ENCODE results near the gene CREBRF. TPM values are rescaled to one million over a fixed set of nuclear protein-coding genes. Genes with fewer than 3 reads are reported as not detected.

CREBRF gene
- total and polyA plus RNA-seq, 2 donors from 2014 or later: 6.1 to 49.7 TPM

DNA sequence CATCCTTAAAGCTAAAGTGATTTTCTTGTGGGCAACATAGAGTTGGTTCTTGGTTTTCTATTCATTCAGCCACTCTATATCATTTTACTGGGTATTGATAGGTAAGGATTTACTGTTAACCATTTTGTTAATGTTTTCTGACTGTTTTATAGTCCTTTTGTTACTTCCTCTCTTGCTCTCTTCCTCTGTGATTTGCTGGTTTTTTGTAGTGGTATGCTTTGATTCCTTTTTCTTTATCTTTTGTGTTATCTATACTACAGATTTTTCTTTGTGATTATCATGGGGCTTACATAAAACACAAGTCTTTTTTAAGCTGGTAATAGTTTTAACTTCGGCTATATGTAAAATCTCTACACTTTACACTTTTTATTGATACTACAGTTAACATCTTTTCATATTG lies 43.3 kb downstream of the CREBRF start:
- no peaks in the 10 kb centered on the region for H3K36me3 ChIP-seq (ENCODE audit: control insufficient read depth in 2 of 3, insufficient read depth in 3 of 3, low read length in 3 of 3)
- H3K27me3 ChIP-seq (ENCODE audit: control insufficient read depth, insufficient read depth, low read length): no peaks in the 10 kb centered on the region
- FAIRE-seq: no peak
- TF ChIP-seq, protein P1, sequence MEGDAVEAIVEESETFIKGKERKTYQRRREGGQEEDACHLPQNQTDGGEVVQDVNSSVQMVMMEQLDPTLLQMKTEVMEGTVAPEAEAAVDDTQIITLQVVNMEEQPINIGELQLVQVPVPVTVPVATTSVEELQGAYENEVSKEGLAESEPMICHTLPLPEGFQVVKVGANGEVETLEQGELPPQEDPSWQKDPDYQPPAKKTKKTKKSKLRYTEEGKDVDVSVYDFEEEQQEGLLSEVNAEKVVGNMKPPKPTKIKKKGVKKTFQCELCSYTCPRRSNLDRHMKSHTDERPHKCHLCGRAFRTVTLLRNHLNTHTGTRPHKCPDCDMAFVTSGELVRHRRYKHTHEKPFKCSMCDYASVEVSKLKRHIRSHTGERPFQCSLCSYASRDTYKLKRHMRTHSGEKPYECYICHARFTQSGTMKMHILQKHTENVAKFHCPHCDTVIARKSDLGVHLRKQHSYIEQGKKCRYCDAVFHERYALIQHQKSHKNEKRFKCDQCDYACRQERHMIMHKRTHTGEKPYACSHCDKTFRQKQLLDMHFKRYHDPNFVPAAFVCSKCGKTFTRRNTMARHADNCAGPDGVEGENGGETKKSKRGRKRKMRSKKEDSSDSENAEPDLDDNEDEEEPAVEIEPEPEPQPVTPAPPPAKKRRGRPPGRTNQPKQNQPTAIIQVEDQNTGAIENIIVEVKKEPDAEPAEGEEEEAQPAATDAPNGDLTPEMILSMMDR (IDR thresholded peaks at IDR 0.05; ENCODE audit: borderline replicate concordance, extremely low read depth, insufficient read depth): no peak
- H3K9ac ChIP-seq (ENCODE audit: low read length in 3 of 3): no peak overlapping the region
- H3K4me1 ChIP-seq (ENCODE audit: control insufficient read depth in 2 of 3, insufficient read depth in 2 of 3, low read depth in 1 of 3, low read length in 3 of 3): peaks cover 0 to 4% (median 0%) of the 10 kb centered on the region in 3 donors
- DNase-seq: no peak
- H3K4me3 ChIP-seq (ENCODE audit: low read length in 3 of 3): no peak overlapping the region
- intact Hi-C loops (cut with DNase I): no loop called here
- H3K27ac ChIP-seq (ENCODE audit: low read depth in 2 of 2, low read length in 2 of 2): no peak overlapping the region
- no peaks in the 10 kb centered on the region for H3K9me3 ChIP-seq (ENCODE audit: control insufficient read depth in 2 of 3, insufficient read depth in 1 of 3, low read length in 3 of 3)

DNA sequence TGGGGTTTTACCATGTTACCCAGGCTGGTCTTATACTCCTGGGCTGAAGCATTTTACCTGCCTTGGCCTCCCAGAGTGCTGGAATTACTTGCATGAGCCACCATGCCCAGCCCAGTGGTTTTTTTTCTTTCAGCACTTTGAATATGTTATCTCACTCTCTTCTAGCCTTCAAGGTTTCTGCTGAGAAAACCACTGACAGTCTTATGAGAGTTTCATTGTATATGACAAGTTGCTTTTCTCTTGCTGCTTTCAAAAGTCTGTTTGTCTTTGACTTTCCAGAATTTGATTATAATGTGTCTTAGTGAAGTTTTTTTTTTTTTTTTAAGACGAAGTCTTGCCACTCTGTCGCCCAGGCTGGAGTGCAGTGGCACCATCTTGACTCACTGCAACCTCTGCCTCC lies 45.1 kb downstream of the CREBRF start:
- intact Hi-C loops (cut with DNase I): no loop called here
- no peaks in the 10 kb centered on the region for H3K9me3 ChIP-seq (ENCODE audit: control insufficient read depth in 2 of 3, insufficient read depth in 1 of 3, low read length in 3 of 3)
- H3K36me3 ChIP-seq (ENCODE audit: control insufficient read depth in 2 of 3, insufficient read depth in 3 of 3, low read length in 3 of 3): no peaks in the 10 kb centered on the region
- no peak for FAIRE-seq
- no peak overlapping the region for H3K27ac ChIP-seq (ENCODE audit: low read depth in 2 of 2, low read length in 2 of 2)
- TF ChIP-seq, protein P1 (IDR thresholded peaks at IDR 0.05; ENCODE audit: borderline replicate concordance, extremely low read depth, insufficient read depth): no peak
- H3K9ac ChIP-seq (ENCODE audit: low read length in 3 of 3): no peak overlapping the region
- no peak overlapping the region for H3K4me3 ChIP-seq (ENCODE audit: low read length in 3 of 3)
- H3K4me1 ChIP-seq (ENCODE audit: control insufficient read depth in 2 of 3, insufficient read depth in 2 of 3, low read depth in 1 of 3, low read length in 3 of 3): peaks cover 0 to 4% (median 0%) of the 10 kb centered on the region in 3 donors
- DNase-seq: no peak
- H3K27me3 ChIP-seq (ENCODE audit: control insufficient read depth, insufficient read depth, low read length): no peaks in the 10 kb centered on the region

DNA sequence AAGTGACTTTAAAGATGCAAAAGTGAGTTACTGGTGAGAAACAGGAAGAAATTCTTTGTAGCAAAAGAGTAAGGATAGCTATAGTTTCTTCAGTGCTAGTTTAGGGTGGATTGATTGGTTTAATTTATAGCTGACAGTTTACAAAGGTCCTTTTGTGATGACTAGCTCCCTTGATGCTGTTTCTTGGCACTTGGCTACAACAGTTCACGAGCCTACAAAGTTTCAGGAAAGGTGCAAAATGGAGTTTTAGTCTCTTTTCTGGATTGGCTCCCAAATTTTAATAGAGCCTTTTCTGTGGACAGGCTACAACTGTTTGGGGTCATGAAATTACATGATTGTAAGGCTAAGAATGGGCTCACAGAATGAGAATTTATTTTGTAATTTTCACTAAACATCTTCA lies 47.3 kb downstream of the CREBRF start:
- H3K9me3 ChIP-seq (ENCODE audit: control insufficient read depth in 2 of 3, insufficient read depth in 1 of 3, low read length in 3 of 3): no peaks in the 10 kb centered on the region
- no peaks in the 10 kb centered on the region for H3K36me3 ChIP-seq (ENCODE audit: control insufficient read depth in 2 of 3, insufficient read depth in 3 of 3, low read length in 3 of 3)
- no peak overlapping the region for H3K27ac ChIP-seq (ENCODE audit: low read depth in 2 of 2, low read length in 2 of 2)
- FAIRE-seq: no peak
- no peak for DNase-seq
- intact Hi-C loops (cut with DNase I): no loop called here
- no peaks in the 10 kb centered on the region for H3K27me3 ChIP-seq (ENCODE audit: control insufficient read depth, insufficient read depth, low read length)
- H3K4me3 ChIP-seq (ENCODE audit: low read length in 3 of 3): no peak overlapping the region
- TF ChIP-seq, protein P1 (IDR thresholded peaks at IDR 0.05; ENCODE audit: borderline replicate concordance, extremely low read depth, insufficient read depth): no peak
- H3K9ac ChIP-seq (ENCODE audit: low read length in 3 of 3): no peak overlapping the region
- peaks cover 0 to 4% (median 0%) of the 10 kb centered on the region in 3 donors for H3K4me1 ChIP-seq (ENCODE audit: control insufficient read depth in 2 of 3, insufficient read depth in 2 of 3, low read depth in 1 of 3, low read length in 3 of 3)

GRCh38 chr5:173108914-173109313 lies 52.8 kb downstream of the CREBRF start:
- H3K4me1 ChIP-seq (ENCODE audit: control insufficient read depth in 2 of 3, insufficient read depth in 2 of 3, low read depth in 1 of 3, low read length in 3 of 3): no peaks in the 10 kb centered on the region
- DNase-seq (no peak), FAIRE-seq (no peak)
- H3K9ac ChIP-seq (ENCODE audit: low read length in 3 of 3): no peak overlapping the region
- H3K27ac ChIP-seq (ENCODE audit: low read depth in 2 of 2, low read length in 2 of 2): no peak overlapping the region
- TF ChIP-seq, protein P1 (IDR thresholded peaks at IDR 0.05; ENCODE audit: borderline replicate concordance, extremely low read depth, insufficient read depth): no peak
- peaks cover 0 to 13% (median 13%) of the 10 kb centered on the region in 3 donors for H3K36me3 ChIP-seq (ENCODE audit: control insufficient read depth in 2 of 3, insufficient read depth in 3 of 3, low read length in 3 of 3)
- no peaks in the 10 kb centered on the region for H3K9me3 ChIP-seq (ENCODE audit: control insufficient read depth in 2 of 3, insufficient read depth in 1 of 3, low read length in 3 of 3)
- H3K27me3 ChIP-seq (ENCODE audit: control insufficient read depth, insufficient read depth, low read length): no peaks in the 10 kb centered on the region
- no peak overlapping the region for H3K4me3 ChIP-seq (ENCODE audit: low read length in 3 of 3)
- intact Hi-C loops (cut with DNase I): no loop called here
